IMR-90 (cell line): ENCODE data around the gene ADGRV1.

Source experiments
- BHLHE40 ChIP-seq: fragments of 150-350 bp; IDR thresholded peaks from 2 replicates; pipeline ENCODE4 v1.6.1; 2016; ENCODE audit warnings: mild to moderate bottlenecking, low read depth, low read length
- CHD1 ChIP-seq: IDR thresholded peaks from 2 replicates; pipeline ENCODE4 v1.6.1; 2012; ENCODE audit warnings: low read depth, low read length, improper control_type of control experiment
- FOS ChIP-seq: fragments of 150-350 bp; IDR thresholded peaks from 2 replicates; pipeline ENCODE4 v1.6.1; 2016; ENCODE audit warnings: low read depth, low read length
- MAFK ChIP-seq: IDR thresholded peaks from 2 replicates; pipeline ENCODE4 v1.6.1; 2012; ENCODE audit warnings: low read depth, low read length, improper control_type of control experiment
- MAZ ChIP-seq: IDR thresholded peaks from 2 replicates; pipeline ENCODE4 v1.6.1; 2012; ENCODE audit warnings: low read depth, mild to moderate bottlenecking, low read length, improper control_type of control experiment, moderate library complexity, borderline replicate concordance
- MXI1 ChIP-seq: IDR thresholded peaks from 2 replicates; pipeline ENCODE4 v1.6.1; 2012; ENCODE audit warnings: low read depth, mild to moderate bottlenecking, low read length, moderate library complexity, borderline replicate concordance
- NFE2L2 ChIP-seq: fragments of 150-350 bp; IDR thresholded peaks from 2 replicates; pipeline ENCODE4 v1.6.1; 2016; ENCODE audit warnings: low read depth, mild to moderate bottlenecking, low read length
- POLR2A ChIP-seq: IDR thresholded peaks from 2 replicates; pipeline ENCODE4 v1.6.1; 2012; ENCODE audit warnings: mild to moderate bottlenecking, low read depth, low read length
- RAD21 ChIP-seq: IDR thresholded peaks from 2 replicates; pipeline ENCODE4 v1.6.1; 2012; ENCODE audit warnings: low read length, improper control_type of control experiment
- RCOR1 ChIP-seq: IDR thresholded peaks from 2 replicates; pipeline ENCODE4 v1.6.1; 2012; ENCODE audit warnings: mild to moderate bottlenecking, low read length, improper control_type of control experiment; ENCODE audit not compliant: insufficient replicate concordance
- SMC3 ChIP-seq: fragments of 150-350 bp; IDR thresholded peaks from 2 replicates; pipeline ENCODE4 v1.6.1; 2016; ENCODE audit warnings: low read depth, mild to moderate bottlenecking, antibody characterized with exemption, low read length, moderate library complexity
- USF2 ChIP-seq: fragments of 150-350 bp; IDR thresholded peaks from 2 replicates; pipeline ENCODE4 v1.6.1; 2017; ENCODE audit warnings: mild to moderate bottlenecking, antibody characterized with exemption, low read length, low read depth
- TF ChIP-seq, protein P1 (sequence below): conservative IDR thresholded peaks from 2 replicates; pipeline ENCODE4 v1.5.1; 2012; ENCODE audit warnings: mild to moderate bottlenecking, low read depth, low read length, improper control_type of control experiment

- TF ChIP-seq, protein P1, sequence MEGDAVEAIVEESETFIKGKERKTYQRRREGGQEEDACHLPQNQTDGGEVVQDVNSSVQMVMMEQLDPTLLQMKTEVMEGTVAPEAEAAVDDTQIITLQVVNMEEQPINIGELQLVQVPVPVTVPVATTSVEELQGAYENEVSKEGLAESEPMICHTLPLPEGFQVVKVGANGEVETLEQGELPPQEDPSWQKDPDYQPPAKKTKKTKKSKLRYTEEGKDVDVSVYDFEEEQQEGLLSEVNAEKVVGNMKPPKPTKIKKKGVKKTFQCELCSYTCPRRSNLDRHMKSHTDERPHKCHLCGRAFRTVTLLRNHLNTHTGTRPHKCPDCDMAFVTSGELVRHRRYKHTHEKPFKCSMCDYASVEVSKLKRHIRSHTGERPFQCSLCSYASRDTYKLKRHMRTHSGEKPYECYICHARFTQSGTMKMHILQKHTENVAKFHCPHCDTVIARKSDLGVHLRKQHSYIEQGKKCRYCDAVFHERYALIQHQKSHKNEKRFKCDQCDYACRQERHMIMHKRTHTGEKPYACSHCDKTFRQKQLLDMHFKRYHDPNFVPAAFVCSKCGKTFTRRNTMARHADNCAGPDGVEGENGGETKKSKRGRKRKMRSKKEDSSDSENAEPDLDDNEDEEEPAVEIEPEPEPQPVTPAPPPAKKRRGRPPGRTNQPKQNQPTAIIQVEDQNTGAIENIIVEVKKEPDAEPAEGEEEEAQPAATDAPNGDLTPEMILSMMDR: no peak
- TF ChIP-seq MXI1 (no peak), USF2 (no peak), BHLHE40 (no peak), POLR2A (no peak), MAZ (no peak), RCOR1 (no peak), MAFK (no peak), RAD21 (no peak), NFE2L2 (no peak), CHD1 (no peak), SMC3 (no peak), FOS (no peak)
Observed at GRCh38 chr5:90933298-90933697, 374.7 kb downstream of the ADGRV1 start.
